Globus pallidus (tissue), 1 donor: ENCODE results near the gene CDH5.
"Not testable (repeated sequence)": the region's sequence is repeated elsewhere in the genome, so short reads cannot be mapped to it uniquely, and the experiment has no call there.

Source experiments
- DNase-seq: peaks from one replicate; pipeline ENCODE4 v3.0.0-alpha.2; 2015; ENCODE audit warnings: low spot score

Gene CDH5

GRCh38 chr16:66366433-66367299, at the start of gene CDH5:
CDH5 (plus strand) TSS chr16:66366691; CDS start chr16:66379338, 12,647 bp downstream.
- DNase-seq: no peak

- DNase-seq: no peak
Observed at GRCh38 chr16:66318505-66318904, 48.0 kb upstream of the CDH5 start.

- DNase-seq: no peak
Observed at GRCh38 chr16:66320774-66321173, 45.7 kb upstream of the CDH5 start.

GRCh38 chr16:66322174-66322573, 44.3 kb upstream of the CDH5 start:
- DNase-seq: no peak

- peak; percentile 76 for DNase-seq
Observed at GRCh38 chr16:66324815-66325515, 41.5 kb upstream of the CDH5 start.

GRCh38 chr16:66325717-66326376, 40.6 kb upstream of the CDH5 start:
- DNase-seq: no peak

GRCh38 chr16:66326991-66327513, 39.4 kb upstream of the CDH5 start:
- peak; percentile 73 for DNase-seq

GRCh38 chr16:66328282-66328681, 38.2 kb upstream of the CDH5 start:
- DNase-seq: no peak

- DNase-seq: not testable (repeated sequence)
Observed at GRCh38 chr16:66331464-66331863, 35.0 kb upstream of the CDH5 start.

GRCh38 chr16:66332634-66333610, 33.6 kb upstream of the CDH5 start:
- DNase-seq: no peak

GRCh38 chr16:66334853-66335574, 31.5 kb upstream of the CDH5 start:
- DNase-seq: peak; percentile 68

- peak; percentile 91 for DNase-seq
Observed at GRCh38 chr16:66335704-66336329, 30.7 kb upstream of the CDH5 start.

GRCh38 chr16:66337463-66338188, 28.9 kb upstream of the CDH5 start:
- no peak for DNase-seq

- no peak for DNase-seq
Observed at GRCh38 chr16:66342294-66342900, 24.1 kb upstream of the CDH5 start.

- DNase-seq: no peak
Observed at GRCh38 chr16:66344533-66345145, 21.9 kb upstream of the CDH5 start.

GRCh38 chr16:66346221-66346620, 20.3 kb upstream of the CDH5 start:
- DNase-seq: no peak

GRCh38 chr16:66352304-66352703, 14.2 kb upstream of the CDH5 start:
- no peak for DNase-seq

GRCh38 chr16:66353055-66353454, 13.4 kb upstream of the CDH5 start:
- DNase-seq: no peak
